ENCODE measurements around the gene DPEP3.

DPEP3 gene

GRCh38 chr16:67931712-67932461 lies 48.4 kb downstream of the DPEP3 start, which contains the start of gene CTRL:
Gene CTRL (minus strand): TSS chr16:67931862. CDS start chr16:67931852, 10 bp downstream.
- DNase-seq (ENCODE audit: low read depth, low spot score): no peak
- Histone ChIP-seq H3K27me3 (ENCODE audit: insufficient read depth, insufficient read length) (no peaks in the 10 kb centered on the region), H3K36me3 (ENCODE audit: insufficient read depth, insufficient read length, low read length) (peaks cover 66% of the 10 kb centered on the region), H3K4me3 (ENCODE audit: insufficient read length, low read depth) (no peak within 1 kb of the TSS), H3K9me3 (ENCODE audit: insufficient read depth, low read length) (no peaks in the 10 kb centered on the region), H3K9ac (ENCODE audit: insufficient read length, low read depth) (no peak within 1 kb of the TSS), H3K4me1 (ENCODE audit: insufficient read depth, insufficient read length) (peaks cover 23% of the 10 kb centered on the region)
- TF ChIP-seq YY1 (IDR thresholded peaks at IDR 0.05; ENCODE audit: insufficient read depth, insufficient read length): no peak
- no peak for TF ChIP-seq ZNF274 (IDR thresholded peaks at IDR 0.05; ENCODE audit: low read depth, low read length)
- TF ChIP-seq SUZ12 (IDR thresholded peaks at IDR 0.05; ENCODE audit: extremely low read depth, insufficient read depth, insufficient read length): no peak

DNA sequence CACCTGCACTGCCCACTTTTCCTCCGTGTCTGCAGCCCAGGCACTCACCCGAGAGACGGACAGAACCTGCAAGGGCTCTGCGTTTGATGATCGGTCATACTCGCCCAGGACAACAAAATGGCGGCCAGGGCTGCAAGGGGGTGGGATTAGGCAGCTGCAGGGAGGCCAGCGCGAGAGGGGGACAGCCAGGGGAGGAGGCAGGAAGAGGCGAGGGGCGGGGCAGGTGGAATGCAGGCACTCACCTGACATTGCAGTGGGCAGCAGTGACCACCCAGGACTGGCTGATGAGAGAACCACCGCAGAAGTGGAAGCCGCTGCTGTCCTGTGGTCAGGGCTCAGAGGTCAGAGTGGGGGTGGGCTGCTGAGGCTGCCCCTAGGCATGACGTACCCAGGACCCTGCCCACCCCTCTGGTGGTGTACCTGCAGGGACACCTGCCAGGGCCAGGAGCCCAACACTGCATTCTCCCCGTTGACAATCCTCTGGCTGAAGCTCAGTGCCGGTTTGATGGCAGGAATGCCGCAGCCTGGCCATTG lies 49.6 kb downstream of the DPEP3 start:
- Histone ChIP-seq H3K27me3 (ENCODE audit: insufficient read depth, insufficient read length) (no peaks in the 10 kb centered on the region), H3K4me3 (ENCODE audit: insufficient read length, low read depth) (no peak overlapping the region), H3K9ac (ENCODE audit: insufficient read length, low read depth) (no peak overlapping the region), H3K9me3 (ENCODE audit: insufficient read depth, low read length) (no peaks in the 10 kb centered on the region), H3K4me1 (ENCODE audit: insufficient read depth, insufficient read length) (peaks cover 28% of the 10 kb centered on the region), H3K36me3 (ENCODE audit: insufficient read depth, insufficient read length, low read length) (peaks cover 69% of the 10 kb centered on the region)
- TF ChIP-seq YY1 (IDR thresholded peaks at IDR 0.05; ENCODE audit: insufficient read depth, insufficient read length) (no peak), ZNF274 (IDR thresholded peaks at IDR 0.05; ENCODE audit: low read depth, low read length) (no peak), SUZ12 (IDR thresholded peaks at IDR 0.05; ENCODE audit: extremely low read depth, insufficient read depth, insufficient read length) (no peak)
- DNase-seq (ENCODE audit: low read depth, low spot score): no peak

GRCh38 chr16:67930191-67930590 lies 50.1 kb downstream of the DPEP3 start:
- TF ChIP-seq YY1 (IDR thresholded peaks at IDR 0.05; ENCODE audit: insufficient read depth, insufficient read length) (no peak), SUZ12 (IDR thresholded peaks at IDR 0.05; ENCODE audit: extremely low read depth, insufficient read depth, insufficient read length) (no peak)
- DNase-seq (ENCODE audit: low read depth, low spot score): no peak
- H3K27me3 ChIP-seq (ENCODE audit: insufficient read depth, insufficient read length): no peaks in the 10 kb centered on the region
- H3K4me1 ChIP-seq (ENCODE audit: insufficient read depth, insufficient read length): peaks cover 32% of the 10 kb centered on the region
- H3K4me3 ChIP-seq (ENCODE audit: insufficient read length, low read depth): no peak overlapping the region
- H3K9me3 ChIP-seq (ENCODE audit: insufficient read depth, low read length): no peaks in the 10 kb centered on the region
- no peak overlapping the region for H3K9ac ChIP-seq (ENCODE audit: insufficient read length, low read depth)
- peaks cover 69% of the 10 kb centered on the region for H3K36me3 ChIP-seq (ENCODE audit: insufficient read depth, insufficient read length, low read length)

DNA sequence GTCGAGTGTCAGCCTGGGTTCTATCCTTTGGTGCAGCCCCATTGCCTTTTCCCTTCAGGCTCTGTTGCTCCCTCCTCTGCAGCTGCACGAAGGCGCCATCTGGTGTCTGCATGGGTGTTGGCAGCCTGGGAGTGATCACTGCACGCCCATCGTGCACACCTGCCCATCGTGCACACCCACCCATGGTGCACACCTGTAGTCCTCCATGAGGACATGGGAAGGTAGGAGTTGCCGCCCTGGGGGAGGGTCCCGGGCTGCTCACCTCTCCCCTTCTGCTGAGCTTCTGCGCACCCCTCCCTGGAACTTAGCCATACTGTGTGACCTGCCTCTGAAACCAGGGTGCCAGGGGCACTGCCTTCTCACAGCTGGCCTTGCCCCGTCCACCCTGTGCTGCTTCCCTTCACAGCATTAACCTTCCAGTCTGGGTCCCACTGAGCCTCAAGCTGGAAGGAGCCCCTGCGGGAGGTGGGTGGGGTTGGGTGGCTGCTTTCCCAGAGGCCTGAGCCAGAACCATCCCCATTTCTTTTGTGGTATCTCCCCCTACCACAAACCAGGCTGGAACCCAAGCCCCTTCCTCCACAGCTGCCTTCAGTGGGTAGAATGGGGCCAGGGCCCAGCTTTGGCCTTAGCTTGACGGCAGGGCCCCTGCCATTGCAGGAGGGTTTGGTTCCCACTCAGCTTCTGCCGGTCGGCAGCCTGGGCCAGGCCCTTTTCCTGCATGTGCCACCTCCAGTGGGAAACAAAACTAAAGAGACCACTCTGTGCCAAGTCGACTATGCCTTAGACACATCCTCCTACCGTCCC lies 51.5 kb downstream of the DPEP3 start:
- H3K27me3 ChIP-seq (ENCODE audit: insufficient read depth, insufficient read length): no peaks in the 10 kb centered on the region
- H3K36me3 ChIP-seq (ENCODE audit: insufficient read depth, insufficient read length, low read length): peaks cover 71% of the 10 kb centered on the region
- no peaks in the 10 kb centered on the region for H3K9me3 ChIP-seq (ENCODE audit: insufficient read depth, low read length)
- TF ChIP-seq SUZ12 (IDR thresholded peaks at IDR 0.05; ENCODE audit: extremely low read depth, insufficient read depth, insufficient read length): no peak
- H3K4me1 ChIP-seq (ENCODE audit: insufficient read depth, insufficient read length): peaks cover 21% of the 10 kb centered on the region
- no peak overlapping the region for H3K4me3 ChIP-seq (ENCODE audit: insufficient read length, low read depth)
- DNase-seq (ENCODE audit: low read depth, low spot score): no peak
- H3K9ac ChIP-seq (ENCODE audit: insufficient read length, low read depth): no peak overlapping the region

DNA sequence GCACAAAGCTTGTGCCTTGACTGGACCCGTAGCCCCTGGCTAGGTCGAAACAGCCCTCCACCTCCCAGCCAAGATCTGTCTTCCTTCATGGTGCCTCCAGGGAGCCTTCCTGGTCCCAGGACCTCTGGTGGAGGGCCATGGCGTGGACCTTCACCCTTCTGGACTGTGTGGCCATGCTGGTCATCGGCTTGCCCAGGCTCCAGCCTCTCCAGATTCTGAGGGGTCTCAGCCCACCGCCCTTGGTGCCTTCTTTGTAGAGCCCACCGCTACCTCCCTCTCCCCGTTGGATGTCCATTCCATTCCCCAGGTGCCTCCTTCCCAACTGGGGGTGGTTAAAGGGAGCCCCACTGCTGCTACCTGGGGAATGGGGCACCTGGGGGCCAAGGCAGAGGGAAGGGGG lies 52.2 kb downstream of the DPEP3 start:
- DNase-seq (ENCODE audit: low read depth, low spot score): no peak
- Histone ChIP-seq H3K36me3 (ENCODE audit: insufficient read depth, insufficient read length, low read length) (peaks cover 75% of the 10 kb centered on the region), H3K9me3 (ENCODE audit: insufficient read depth, low read length) (no peaks in the 10 kb centered on the region)

GRCh38 chr16:67927131-67927941 lies 53.0 kb downstream of the DPEP3 start:
- no peak for DNase-seq (ENCODE audit: low read depth, low spot score)
- Histone ChIP-seq H3K36me3 (ENCODE audit: insufficient read depth, insufficient read length, low read length) (peaks cover 78% of the 10 kb centered on the region), H3K9ac (ENCODE audit: insufficient read length, low read depth) (no peak overlapping the region), H3K4me1 (ENCODE audit: insufficient read depth, insufficient read length) (peaks cover 21% of the 10 kb centered on the region), H3K27me3 (ENCODE audit: insufficient read depth, insufficient read length) (no peaks in the 10 kb centered on the region), H3K9me3 (ENCODE audit: insufficient read depth, low read length) (no peaks in the 10 kb centered on the region), H3K4me3 (ENCODE audit: insufficient read length, low read depth) (no peak overlapping the region)
- TF ChIP-seq ZNF274 (IDR thresholded peaks at IDR 0.05; ENCODE audit: low read depth, low read length) (no peak), YY1 (IDR thresholded peaks at IDR 0.05; ENCODE audit: insufficient read depth, insufficient read length) (no peak), SUZ12 (IDR thresholded peaks at IDR 0.05; ENCODE audit: extremely low read depth, insufficient read depth, insufficient read length) (no peak)

More for the DNA sequence above, 52.2 kb downstream of the DPEP3 start:
- Histone ChIP-seq H3K27me3 (ENCODE audit: insufficient read depth, insufficient read length) (no peaks in the 10 kb centered on the region), H3K9ac (ENCODE audit: insufficient read length, low read depth) (peak overlapping the region; percentile 32), H3K4me3 (ENCODE audit: insufficient read length, low read depth) (no peak overlapping the region), H3K4me1 (ENCODE audit: insufficient read depth, insufficient read length) (peaks cover 21% of the 10 kb centered on the region)
- TF ChIP-seq ZNF274 (IDR thresholded peaks at IDR 0.05; ENCODE audit: low read depth, low read length): no peak
- no peak for TF ChIP-seq SUZ12 (IDR thresholded peaks at IDR 0.05; ENCODE audit: extremely low read depth, insufficient read depth, insufficient read length)
- TF ChIP-seq YY1 (IDR thresholded peaks at IDR 0.05; ENCODE audit: insufficient read depth, insufficient read length): no peak
